ENCODE data around the gene NHEJ1.

The NHEJ1 gene

DNA sequence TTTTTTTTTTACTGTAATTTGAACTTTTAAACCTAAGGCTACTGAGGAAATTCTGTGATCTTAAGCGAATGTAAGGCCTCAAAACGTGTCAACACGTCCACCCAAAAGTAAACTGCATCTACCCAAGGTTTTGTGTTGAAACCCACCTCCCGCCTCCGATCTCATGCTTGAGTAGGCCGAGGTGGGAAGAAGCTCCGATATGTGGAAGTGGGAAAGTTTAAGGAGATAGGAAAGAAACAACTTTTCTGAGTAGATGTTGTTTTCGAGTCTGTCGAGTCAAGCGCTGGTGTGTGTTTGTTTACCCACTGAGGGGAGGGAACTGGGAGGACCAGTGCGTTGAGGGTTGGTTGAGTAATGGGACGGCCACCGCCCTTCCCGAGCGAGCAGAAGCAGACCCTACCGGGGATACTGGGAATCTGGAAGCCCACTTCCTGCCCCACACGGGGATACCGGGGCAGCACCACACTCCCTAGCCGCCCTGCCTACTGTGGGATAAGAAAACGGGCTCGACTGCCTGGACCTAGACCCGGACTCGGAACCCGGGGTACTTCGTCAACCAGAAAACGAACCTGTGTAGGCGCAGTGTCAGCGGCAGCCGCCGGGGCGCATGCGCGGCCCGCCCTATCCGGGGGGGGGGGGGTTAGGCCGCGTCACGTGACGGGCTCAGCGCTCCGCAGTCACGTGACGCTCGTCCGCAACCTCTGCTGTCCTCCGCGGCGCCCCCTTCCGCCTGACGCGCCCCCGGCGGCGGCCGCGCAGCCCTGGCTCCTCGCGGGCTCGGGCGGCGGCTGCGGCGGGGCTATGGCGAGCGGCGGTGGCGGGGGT is 17.1 kb upstream of the NHEJ1 start, which contains the start of gene RETREG2:
RETREG2 (plus strand) TSS at position 724 of the 825 bp plus-strand sequence; CDS start at position 802, 78 bp downstream.
- peak within 1 kb of the TSS; percentile 68 for H3K4me3 ChIP-seq (ENCODE audit: low read length)
- no peak for TF ChIP-seq ZNF274 (IDR thresholded peaks at IDR 0.05; ENCODE audit: low read depth, low read length)

DNA sequence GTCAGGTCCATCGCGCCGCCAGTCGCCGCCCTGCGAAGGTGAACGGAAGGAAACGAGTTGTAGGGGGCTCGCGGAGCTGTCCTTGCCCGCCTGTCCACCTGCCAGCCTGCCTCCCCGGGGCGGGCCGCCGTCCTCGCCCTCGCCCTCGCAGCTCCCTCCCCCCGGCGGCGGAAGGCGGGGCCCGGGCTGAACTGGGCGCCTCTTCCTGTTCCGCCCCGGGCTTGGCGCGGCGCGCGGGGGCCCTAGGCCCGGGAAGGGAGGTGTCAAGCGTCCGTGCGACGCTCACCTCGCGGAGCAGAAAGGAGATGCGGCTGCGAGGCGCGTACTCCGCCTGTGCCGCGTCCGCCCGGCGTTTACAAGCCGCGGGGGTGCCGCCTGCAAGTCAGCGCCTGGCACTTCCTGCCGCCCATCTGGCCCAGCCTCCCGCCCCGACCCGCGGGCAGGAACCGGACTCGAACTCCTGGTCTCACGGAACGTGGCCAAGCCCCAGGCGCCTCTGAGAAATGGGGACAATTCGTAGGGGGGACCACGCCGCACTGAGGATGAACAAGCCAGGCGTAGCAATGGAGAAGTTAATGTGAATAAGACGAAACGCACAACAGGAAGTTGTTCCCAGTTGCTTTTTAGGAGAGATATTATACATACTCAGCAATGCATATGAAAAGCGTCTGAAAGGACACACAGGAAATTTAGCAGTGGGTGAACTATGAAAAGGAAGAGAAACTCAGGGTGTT is 16.4 kb upstream of the NHEJ1 start, which contains the start of gene CNPPD1:
CNPPD1 (minus strand) TSS at position 108 of the 734 bp plus-strand sequence; CDS start at position 11, 97 bp downstream.
- H3K4me3 ChIP-seq (ENCODE audit: low read length): peak within 1 kb of the TSS; percentile 68
- no peak for TF ChIP-seq ZNF274 (IDR thresholded peaks at IDR 0.05; ENCODE audit: low read depth, low read length)

DNA sequence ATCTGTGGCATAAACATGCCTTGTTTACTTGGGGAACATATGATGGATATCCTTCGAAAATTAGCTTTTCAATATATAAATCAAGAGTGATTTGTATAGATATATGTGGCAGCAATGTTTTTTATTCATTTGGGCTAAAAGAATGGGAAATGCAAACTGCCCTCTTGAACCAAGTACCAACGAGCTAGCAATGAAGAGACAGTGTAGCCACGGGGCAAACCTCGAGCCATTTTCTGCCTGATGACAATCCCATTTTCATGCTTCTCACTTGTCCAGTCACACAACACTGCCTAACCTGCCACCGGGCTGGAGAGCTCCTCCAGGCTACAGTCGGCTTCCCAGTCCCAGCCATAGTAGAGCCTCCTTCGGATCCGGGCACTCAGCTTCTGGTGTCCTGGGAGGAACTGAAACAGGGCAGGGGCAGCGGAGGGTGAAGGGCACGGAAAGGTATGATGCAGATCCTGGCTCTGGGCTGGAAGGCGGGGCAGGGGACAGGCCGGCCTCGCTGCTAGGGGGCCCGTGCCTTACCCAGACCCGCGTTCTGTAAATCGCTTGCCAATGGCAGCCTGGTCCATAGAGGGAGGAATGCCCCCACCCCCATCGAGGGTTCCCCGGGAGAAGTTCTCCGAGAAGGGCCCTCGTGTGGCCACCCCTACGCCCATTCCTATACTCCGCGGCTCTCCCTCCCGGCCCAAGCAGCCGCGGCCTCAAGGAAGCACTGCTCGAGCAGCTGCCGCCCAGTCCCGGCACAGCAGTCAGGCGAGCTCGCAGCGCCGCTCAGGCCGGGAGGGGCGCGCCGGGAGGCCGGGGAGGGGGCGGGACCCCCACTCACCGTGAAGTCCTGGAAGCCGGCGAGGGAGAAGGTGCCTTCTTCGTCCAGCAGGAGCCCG is 15.6 kb upstream of the NHEJ1 start:
- H3K4me3 ChIP-seq (ENCODE audit: low read length): peak overlapping the region; percentile 68
- no peak for TF ChIP-seq ZNF274 (IDR thresholded peaks at IDR 0.05; ENCODE audit: low read depth, low read length)

DNA sequence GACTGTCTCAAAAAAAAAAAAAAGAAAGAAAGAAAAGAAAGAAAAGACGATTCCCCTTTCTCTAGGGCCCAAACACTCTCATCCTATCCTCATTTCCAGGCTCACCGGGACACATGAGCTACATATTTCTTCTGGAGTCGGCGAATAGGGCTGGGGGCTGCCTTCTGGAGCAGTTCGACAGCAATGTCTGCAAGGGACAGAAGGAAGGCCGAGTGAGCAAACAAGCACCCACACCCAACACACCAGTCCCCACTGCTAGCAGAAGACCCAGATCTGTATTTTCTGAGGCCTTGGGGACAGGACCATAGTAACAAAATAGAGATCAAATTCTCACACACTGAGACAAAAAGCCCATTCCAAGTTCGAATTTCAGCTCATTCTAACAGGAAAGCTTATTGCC is 14.9 kb upstream of the NHEJ1 start:
- no peak overlapping the region; the same call in 1 of the 2 replicates for H3K4me3 ChIP-seq (ENCODE audit: low read length)
- TF ChIP-seq ZNF274 (IDR thresholded peaks at IDR 0.05; ENCODE audit: low read depth, low read length): no peak

DNA sequence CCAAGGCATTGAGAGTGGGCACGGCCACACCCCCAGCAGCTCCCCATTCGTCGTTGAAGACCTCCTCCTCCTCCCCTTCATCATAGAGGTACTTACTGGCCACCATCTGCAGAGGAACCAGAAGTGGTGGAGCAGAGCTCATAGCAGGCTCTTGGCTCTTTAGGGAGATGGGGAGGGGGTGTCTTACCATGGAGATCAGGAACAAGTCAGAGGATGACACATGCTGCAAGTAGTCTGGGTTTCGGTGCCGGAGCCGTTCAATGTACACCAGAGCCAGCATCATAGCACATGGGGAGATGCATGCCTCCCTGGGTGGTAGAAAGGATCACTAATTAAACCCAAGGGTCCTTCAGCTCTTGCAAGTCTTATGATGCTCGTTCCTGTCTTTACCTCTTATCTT is 14.2 kb upstream of the NHEJ1 start:
- TF ChIP-seq ZNF274 (IDR thresholded peaks at IDR 0.05; ENCODE audit: low read depth, low read length): no peak
- H3K4me3 ChIP-seq (ENCODE audit: low read length): no peak overlapping the region

DNA sequence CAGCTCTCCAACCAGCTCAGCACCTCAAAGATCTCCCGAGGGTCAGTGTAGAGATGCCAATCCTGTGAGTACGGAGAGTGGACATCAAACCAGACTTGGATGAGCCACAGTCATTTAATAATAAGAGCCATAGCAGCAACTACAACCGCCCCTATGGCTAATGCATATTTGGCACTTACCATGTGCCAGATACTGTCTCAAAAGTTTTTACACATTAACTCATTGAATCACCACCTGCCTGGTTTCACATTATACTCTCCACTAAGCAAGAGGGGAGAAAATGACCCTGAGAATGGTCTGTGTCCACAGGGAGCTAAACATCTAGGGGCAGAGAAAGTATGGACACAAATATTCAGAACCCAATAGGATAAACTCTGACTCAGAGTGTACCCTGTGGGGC is 13.5 kb upstream of the NHEJ1 start:
- no peak for TF ChIP-seq ZNF274 (IDR thresholded peaks at IDR 0.05; ENCODE audit: low read depth, low read length)

DNA sequence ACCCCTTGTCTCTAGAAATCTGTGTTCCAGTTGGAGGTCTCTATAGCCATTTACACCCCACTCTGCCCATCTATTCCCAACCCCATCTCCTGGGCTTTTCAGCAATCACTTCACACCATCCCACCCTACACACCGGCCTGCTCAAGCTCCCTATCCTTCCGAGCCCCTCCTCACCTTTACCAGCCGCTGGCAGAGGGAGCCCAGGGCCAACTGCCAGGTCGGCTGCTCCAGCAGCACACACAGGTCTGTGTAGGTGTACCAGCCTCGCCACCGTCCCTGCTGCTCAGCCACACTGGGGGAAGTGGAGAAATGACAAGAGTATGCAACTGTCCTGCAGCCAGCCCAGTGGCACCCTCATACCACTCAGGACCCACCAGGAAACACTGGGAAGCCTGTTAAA is 12.6 kb upstream of the NHEJ1 start:
- no peak for TF ChIP-seq ZNF274 (IDR thresholded peaks at IDR 0.05; ENCODE audit: low read depth, low read length)
- H3K4me3 ChIP-seq (ENCODE audit: low read length): no peak overlapping the region

More for the DNA sequence above, 13.5 kb upstream of the NHEJ1 start:
- no peak overlapping the region for H3K4me3 ChIP-seq (ENCODE audit: low read length)

DNA sequence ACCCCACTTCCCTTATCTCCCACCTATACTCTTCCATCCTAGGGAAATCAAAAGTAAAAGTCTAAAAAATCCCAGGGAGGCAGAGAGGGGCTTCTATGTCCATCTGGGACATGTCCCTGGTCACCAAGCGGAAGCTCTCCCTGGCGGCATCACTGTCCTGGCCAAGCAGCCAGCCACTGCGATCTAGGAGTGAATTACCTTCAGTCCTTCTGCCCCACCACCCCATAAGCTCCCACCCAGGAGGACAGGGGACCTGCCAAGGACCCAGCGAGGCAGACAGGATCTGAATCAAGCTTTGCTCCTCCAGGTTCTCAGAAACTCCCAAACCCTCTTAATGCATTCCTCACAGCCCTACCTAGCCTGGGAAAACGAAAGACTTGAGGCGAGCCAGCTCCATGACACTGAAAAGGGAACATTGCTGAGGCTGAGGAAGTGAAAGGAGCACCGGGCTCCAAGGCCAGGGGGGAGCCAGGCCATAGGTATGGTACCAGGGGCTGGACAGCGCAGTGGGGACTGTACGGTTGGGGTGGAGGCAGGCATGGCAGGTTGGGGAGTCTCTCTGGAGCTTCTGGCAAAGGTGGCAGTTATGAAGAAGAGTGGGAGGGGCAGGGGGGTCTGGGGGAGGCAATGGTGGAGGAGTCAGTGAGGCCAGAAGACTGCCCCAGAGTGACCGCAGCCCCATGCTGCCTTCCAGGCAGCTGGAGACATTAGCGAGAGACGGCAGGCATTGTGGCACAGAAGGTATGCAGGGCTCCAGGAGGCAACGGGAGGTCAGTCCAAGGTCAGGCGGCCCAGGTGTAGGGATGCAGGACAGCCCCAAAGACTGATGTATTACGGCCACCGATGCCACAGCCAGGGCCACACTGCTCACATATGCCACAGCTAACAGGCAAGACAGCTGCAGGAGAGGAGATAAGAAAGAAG is 11.9 kb upstream of the NHEJ1 start:
- H3K4me3 ChIP-seq (ENCODE audit: low read length): no peak overlapping the region
- no peak for TF ChIP-seq ZNF274 (IDR thresholded peaks at IDR 0.05; ENCODE audit: low read depth, low read length)

DNA sequence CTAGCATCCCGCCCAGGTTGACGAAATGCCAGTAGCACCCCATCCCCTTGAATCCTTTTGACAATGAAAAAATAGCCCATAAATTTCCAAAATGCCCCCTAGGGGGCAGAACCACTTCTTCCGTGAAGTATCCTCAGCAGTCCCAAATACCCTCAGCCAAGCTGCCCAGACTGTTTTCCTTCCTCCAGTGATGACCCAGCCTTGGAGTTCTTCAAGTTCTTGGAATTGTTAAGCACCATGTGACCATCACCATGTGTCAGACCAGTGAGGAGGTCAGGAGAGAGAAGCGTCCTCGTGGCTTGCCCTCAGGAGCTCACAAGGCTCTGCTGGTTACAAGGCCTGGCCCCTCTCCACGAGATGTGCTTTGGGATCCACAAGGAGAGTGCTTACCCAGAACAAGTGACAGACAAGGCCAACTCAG is 10.6 kb upstream of the NHEJ1 start:
- no peak overlapping the region for H3K4me3 ChIP-seq (ENCODE audit: low read length)
- TF ChIP-seq ZNF274 (IDR thresholded peaks at IDR 0.05; ENCODE audit: low read depth, low read length): no peak

DNA sequence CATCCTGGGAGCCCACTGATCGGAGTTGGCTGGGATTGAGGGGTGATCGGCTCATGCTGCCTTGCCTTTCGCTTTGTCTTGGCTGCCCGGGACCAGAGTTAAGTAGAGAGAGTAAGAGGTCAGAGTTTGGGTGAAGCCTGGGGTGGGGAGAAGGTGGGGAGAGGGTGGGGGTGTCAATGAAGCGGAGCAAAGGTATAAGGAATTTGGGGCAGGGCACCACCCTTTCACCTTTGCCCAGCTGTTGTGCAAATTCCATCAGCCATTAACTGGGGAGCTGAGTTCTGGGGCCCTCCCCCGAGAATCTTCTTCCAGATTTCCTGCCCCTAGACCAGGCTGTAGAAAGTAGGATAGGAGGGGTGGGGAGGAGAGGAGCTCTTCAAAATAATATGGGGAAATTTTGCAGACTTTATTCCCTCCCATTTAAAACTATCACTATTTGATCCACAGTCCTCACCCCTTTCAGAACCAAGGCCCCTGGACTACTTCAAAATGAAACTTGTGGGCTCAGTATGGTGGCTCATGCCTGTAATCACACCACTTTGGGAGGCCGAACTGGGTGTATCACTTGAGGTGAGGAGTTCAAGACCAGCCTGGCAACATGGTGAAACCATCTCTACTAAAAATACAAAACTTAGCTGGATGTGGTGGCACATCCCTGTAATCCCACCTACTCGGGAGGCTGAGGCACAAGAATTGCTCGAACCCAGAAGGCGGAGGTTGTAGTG is 9.5 kb upstream of the NHEJ1 start, which contains the start of gene SLC23A3:
SLC23A3 (minus strand) TSS at position 100 of the 725 bp plus-strand sequence; CDS start at position 55, 45 bp downstream.
- no peak for TF ChIP-seq ZNF274 (IDR thresholded peaks at IDR 0.05; ENCODE audit: low read depth, low read length)
- H3K4me3 ChIP-seq (ENCODE audit: low read length): no peak within 1 kb of the TSS

DNA sequence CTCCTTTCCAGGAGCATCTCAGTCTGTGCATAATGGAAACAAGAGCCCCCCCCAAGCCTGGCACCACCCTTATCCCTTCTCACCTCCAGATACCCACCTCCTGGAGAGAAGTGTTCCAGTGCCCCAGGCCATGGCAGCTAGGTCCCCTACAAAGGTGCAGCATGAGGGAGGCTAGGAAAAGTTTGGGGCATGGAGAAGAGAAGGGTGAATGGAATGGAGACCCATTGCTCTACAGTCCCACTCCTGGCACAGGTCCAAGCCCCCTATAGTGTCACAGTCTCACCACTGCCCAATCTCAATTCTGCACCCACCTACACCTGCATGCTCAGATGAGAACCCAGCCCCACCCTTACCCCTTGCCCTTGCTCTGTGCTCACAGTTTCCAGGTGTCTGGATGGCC is 8.3 kb upstream of the NHEJ1 start:
- H3K4me3 ChIP-seq (ENCODE audit: low read length): no peak overlapping the region
- no peak for TF ChIP-seq ZNF274 (IDR thresholded peaks at IDR 0.05; ENCODE audit: low read depth, low read length)

DNA sequence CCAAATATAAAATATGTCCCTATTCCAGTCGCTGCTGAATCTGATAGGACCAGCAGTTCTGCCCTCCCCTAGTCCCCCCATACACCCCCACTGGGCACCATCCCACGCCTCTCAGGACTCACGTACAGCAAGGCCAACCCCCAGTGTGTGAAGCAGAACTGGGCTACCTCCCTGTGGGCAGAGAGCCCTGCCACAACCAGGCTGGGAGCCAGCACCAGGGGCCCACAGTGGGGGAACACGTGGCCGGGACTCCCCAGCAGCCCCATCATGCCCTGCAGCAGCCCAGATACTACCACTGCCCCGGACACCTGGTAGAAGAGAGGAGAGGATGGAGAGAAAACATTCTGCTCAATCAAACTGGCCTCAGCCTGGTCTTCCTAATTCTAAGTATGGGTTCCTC is 7.9 kb upstream of the NHEJ1 start:
- H3K4me3 ChIP-seq (ENCODE audit: low read length): no peak overlapping the region
- no peak for TF ChIP-seq ZNF274 (IDR thresholded peaks at IDR 0.05; ENCODE audit: low read depth, low read length)
